HG03521 (cell line): ENCODE data around the gene ULK1.

Experiments used
- ATAC-seq: cut with Tn5 transposase; IDR thresholded peaks from one replicate; pipeline ENCODE4 v1.9.1; 2021; ENCODE audit warnings: mild to moderate bottlenecking, moderate library complexity; ENCODE audit not compliant: unreplicated experiment

Gene ULK1

GRCh38 chr12:131919051-131919347 lies 24.6 kb downstream of the ULK1 start:
- ATAC-seq: no peak

- no peak for ATAC-seq
Measured at GRCh38 chr12:131919366-131920156, 25.1 kb downstream of the ULK1 start.

DNA sequence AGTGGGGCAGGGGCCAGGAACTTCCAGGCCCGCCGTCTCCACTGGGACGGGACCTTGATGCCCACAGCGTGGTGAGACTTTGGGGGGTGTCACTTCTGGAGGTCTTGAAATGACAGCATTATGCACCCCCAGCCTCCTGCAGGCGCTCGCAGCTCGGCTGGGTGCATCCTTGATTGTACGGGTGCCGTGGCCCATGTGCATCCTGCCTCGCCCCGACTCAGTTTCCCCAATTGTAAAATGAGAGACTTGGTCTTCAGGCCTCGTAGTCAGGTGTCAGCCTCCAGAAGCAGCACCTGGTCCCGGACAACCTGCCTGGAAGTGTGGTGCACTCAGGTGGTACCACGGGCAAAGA lies 25.7 kb downstream of the ULK1 start:
- no peak for ATAC-seq

GRCh38 chr12:131920902-131921840 lies 26.7 kb downstream of the ULK1 start:
- no peak for ATAC-seq

GRCh38 chr12:131921866-131922769 lies 27.7 kb downstream of the ULK1 start:
- no peak for ATAC-seq

GRCh38 chr12:131922772-131923171 lies 28.4 kb downstream of the ULK1 start:
- no peak for ATAC-seq

DNA sequence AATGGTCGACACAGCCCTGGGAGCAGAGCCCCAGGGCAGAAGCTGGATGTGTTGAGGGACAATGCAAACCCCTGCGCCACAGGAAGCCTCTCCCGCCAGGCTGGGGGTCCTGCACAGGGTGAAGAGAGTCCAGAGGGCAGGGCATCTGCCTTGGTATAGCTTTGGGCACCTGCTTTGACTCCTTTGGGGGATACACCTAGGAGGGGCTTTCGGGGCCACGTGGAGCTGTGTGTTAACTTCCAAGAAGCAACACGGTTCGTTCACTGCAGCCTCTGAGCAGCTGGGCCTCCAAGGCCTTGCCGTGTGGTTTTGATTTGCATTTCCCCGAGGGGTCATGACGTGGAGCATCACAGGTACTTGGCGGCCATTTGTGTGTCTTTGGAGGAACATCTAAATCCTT lies 28.8 kb downstream of the ULK1 start:
- peak; percentile 65 for ATAC-seq

DNA sequence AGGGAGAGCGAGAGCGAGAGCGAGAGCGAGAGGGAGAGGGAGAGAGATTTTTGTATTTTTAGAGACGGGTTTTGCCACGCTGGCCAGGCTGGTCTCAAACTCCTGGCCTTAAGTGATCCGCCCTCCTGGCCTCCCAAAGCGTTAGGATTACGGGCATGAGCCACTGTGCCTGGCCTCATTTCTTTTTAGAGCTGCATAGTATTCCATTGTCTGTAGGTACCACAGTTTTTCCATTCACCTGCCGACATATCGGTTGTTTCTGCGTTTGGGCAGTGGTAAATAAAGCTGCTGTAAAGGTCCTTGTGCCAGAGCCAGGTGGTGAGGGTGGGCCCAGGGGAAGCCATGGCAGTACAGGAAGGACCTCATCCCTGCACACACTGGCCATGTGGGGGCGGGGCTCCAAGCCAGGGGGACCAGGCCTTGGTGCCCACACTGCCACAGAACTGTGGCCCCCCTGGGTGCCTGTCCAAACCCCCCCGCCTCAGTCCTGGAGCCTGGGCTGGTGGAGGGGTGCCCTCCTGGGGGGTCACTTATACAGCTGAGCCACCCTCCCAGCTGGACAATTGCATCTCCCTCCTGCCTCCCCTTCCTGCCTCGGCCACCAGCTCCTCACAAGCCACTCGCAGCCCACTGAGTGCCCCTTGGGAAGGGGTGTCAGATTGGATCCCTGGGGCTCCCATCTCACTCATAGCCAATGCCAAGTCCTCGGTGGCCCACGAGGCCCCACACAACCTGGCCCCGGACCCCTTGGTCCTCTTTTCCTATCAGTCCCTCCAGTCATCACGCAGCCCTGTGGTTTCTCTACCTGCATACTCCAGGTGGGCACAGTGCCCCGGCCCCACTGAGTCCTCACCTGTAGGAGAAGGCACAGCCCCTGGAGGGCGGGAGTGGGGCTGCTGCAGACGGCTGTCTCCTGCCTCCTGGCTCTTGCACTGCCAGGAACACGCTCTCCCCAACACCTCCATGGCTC lies 33.0 kb downstream of the ULK1 start:
- no peak for ATAC-seq

DNA sequence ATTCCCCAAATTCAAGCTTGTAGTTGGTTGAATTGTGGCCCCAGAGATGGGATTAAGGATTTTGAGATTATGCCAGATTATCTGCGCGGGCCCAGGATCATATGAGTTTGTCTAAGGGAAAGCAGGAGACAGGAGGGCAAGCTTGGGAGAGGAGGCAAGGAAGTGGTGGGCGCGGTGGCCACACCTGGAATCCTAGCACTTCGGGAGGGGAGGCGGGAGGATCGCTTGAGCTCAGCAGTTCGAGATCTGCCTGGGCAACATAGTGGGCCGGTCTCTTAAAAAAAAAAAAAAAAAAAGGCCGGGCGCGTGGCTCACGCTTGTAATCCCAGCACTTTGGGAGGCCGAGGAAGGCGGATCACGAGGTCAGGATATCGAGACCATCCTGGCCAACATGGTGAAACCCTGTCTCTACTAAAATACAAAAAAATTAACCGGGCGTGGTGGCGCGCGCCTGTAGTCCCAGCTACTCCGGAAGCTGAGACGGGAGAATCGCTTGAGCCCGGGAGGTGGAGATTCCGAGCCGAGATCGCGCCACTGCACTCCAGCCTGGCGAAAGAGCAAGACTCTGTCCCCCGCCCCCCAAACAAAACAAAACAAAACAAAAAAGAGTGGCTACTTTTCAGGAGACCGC lies 33.8 kb downstream of the ULK1 start:
- no peak for ATAC-seq

DNA sequence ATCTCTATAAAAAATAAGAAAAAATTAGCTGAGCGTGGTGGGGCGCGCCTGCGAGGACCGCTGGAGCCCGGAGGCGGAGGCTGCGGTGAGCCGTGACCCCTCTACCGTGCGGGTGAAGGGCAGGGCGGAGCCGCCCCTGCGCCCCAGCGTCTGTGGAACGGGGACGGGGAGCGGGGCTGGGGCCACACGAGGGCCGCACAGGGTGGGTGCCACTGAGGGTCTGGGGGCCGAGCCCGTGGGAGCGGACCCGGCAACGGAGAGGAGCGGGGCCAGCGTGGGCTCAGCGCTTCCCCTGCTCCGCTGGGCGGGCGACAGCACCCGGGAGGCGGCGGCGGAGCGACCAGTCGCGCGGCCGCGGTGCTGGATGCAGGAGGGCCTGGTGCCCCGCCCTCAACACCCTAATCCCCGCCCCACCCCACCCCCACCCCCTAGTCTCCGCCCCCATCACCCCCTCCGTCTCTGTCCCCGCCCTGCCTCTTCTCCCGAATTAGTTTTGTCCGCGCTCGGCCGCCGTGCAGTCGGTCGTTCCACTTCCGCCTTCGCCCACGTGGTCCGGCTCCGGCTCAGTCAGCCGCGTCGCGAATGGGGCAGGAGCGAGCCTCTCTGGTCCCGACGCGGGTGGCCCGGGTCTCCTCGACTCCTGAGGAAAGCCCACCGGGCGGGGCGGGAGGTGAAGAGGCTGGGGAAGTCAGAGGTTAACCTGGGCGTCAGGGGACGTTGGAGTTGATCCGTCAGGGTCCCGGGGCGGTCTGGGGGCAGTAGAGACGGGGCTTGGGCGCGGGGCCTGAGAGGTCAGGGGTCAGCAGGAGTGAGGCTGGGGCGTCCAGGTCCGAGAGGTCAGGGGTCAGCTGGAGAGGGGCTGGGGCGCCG lies 34.5 kb downstream of the ULK1 start, which contains the start of gene PUS1:
Gene PUS1, plus strand, starts transcription at position 566 of the 870 bp plus-strand sequence. CDS start 447 bp downstream, outside the sequence.
- peak; percentile 73 for ATAC-seq

- peak; percentile 9 for ATAC-seq
Measured at GRCh38 chr12:131929581-131930456, 35.4 kb downstream of the ULK1 start.

GRCh38 chr12:131930510-131930909 lies 36.1 kb downstream of the ULK1 start:
- ATAC-seq: no peak

DNA sequence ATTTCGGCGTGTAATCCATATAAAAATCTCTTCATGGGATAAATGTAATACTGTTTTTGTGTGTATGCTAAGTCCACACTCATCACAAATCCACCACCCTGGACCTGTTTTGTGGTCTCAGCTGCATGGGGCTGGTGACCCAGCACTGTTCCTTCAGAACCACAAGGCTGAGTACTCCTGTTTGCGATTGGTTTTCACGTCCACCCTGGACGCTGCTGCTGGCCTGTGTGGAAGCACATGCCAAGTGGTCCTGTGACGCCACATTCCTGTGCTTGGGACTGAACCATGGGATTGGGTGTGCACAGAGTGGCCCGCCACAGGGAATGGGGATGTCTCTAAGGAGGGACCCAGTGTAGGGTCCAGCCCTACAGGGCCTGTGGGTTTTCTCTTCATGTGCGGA lies 39.0 kb downstream of the ULK1 start:
- ATAC-seq: no peak

DNA sequence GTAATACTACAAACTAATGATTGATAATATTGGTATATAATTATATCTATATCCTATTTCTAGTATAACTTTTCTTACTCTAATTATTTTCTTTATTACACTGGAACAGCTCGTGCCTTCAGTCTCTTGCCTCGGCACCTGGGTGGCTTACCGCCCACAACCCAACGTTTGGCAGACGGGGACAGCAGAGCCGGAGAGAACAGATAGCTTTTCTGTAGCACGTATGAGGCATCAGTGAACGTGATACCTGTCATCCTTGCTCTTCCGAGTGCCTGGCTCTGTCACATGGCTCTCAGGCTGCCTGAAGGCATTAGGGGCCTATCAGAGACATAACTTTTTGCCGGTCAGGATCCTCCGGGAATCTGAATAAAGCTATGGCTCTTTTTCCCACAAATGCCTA lies 40.1 kb downstream of the ULK1 start:
- no peak for ATAC-seq

GRCh38 chr12:131938082-131938481 lies 43.7 kb downstream of the ULK1 start:
- no peak for ATAC-seq

GRCh38 chr12:131939007-131939406 lies 44.6 kb downstream of the ULK1 start:
- ATAC-seq: no peak

DNA sequence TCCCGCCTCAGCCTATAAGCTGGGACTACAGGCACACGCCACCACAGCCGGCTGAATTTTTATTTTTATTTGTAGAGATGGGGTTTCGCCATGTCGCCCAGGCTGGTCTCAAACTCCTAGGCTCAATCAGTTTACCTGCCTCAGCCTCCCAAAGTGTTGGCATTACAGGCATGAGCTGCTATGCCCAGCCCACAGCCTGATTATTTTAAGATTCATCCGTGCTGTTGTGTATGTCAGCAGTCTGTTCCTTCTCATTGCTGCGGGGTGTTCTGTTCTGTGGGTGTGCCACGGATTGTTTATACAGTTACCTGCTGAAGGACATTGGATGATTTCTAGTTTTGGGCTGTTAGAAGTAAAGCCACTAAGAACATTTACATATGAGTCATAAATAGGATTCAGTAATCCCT lies 45.7 kb downstream of the ULK1 start:
- no peak for ATAC-seq
